IMR-90 (cell line): ENCODE results near the gene KCNN4. TPM values are rescaled to one million over a fixed set of nuclear protein-coding genes. Genes with fewer than 3 reads are reported as not detected.

Experiments used
- ATAC-seq: fragments of 200-7000 bp; cut with Tn5 transposase; 2 replicates; pipeline ENCODE4 v1.9.1; 2020; ENCODE audit warnings: low read depth, mild to moderate bottlenecking, moderate library complexity
- BruUV-seq: library from RNA; stranded (reverse); fragments of 400-500 nt; replicated peaks from 2 replicates; lab custom pipeline; 2021; lab: Mats Ljungman, UMichigan
- CTCF ChIA-PET: fragments of 300-600 bp; formaldehyde crosslinking; extraction: SDS; loops from one replicate; lab custom pipeline; 2021; ENCODE audit warnings: antibody characterized with exemption; lab: Yijun Ruan, JAX
- POLR2A ChIA-PET: fragments of 300-600 bp; sonication (Branson Sonifier 250); formaldehyde crosslinking; loops from one replicate; lab custom pipeline; 2022; ENCODE audit warnings: antibody characterized with exemption; ENCODE audit not compliant: unreplicated experiment; lab: Charles Lee
- DNase-seq: peaks from one replicate; pipeline ENCODE4 v3.0.0; 2013
- H2AFZ ChIP-seq: replicated peaks from 2 replicates; pipeline ENCODE3; 2013; ENCODE audit warnings: low read length, mild to moderate bottlenecking; ENCODE audit not compliant: poor library complexity
- H2AK5ac ChIP-seq: 2 replicates; pipeline ENCODE4 v1.6.1; 2013; ENCODE audit warnings: low read depth, low read length, inconsistent platforms
- H2AK9ac ChIP-seq: replicated peaks from 2 replicates; pipeline ENCODE3; 2013; ENCODE audit warnings: mild to moderate bottlenecking, low read depth, low read length, moderate library complexity; ENCODE audit not compliant: poor library complexity
- H2BK120ac ChIP-seq: 2 replicates; pipeline ENCODE4 v1.6.1; 2013; ENCODE audit warnings: low read depth, low read length, inconsistent platforms
- H2BK15ac ChIP-seq: 3 replicates; pipeline ENCODE4 v1.6.1; 2013; ENCODE audit warnings: low read depth, low read length, inconsistent platforms
- H2BK20ac ChIP-seq: 2 replicates; pipeline ENCODE4 v1.6.1; 2013; ENCODE audit warnings: low read depth, mild to moderate bottlenecking, inconsistent platforms, low read length, moderate library complexity
- H2BK5ac ChIP-seq: 2 replicates; pipeline ENCODE4 v1.6.1; 2013; ENCODE audit warnings: mild to moderate bottlenecking, low read depth, low read length, inconsistent platforms; ENCODE audit not compliant: poor library complexity, severe bottlenecking
- H3K14ac ChIP-seq: replicated peaks from 2 replicates; pipeline ENCODE4 v1.6.1; 2013; ENCODE audit warnings: low read depth, low read length, inconsistent platforms
- H3K18ac ChIP-seq: 2 replicates; pipeline ENCODE4 v1.6.1; 2013; ENCODE audit warnings: low read depth, low read length, control low read depth
- H3K23ac ChIP-seq: 2 replicates; pipeline ENCODE4 v1.6.1; 2013; ENCODE audit warnings: low read depth, low read length, inconsistent platforms
- H3K27ac ChIP-seq: 2 replicates; pipeline ENCODE4 v1.5.1; 2013; ENCODE audit warnings: mild to moderate bottlenecking, control low read depth, low read length; ENCODE audit not compliant: insufficient read depth
- H3K27me3 ChIP-seq: 2 replicates; pipeline ENCODE4 v1.6.1; 2013; ENCODE audit warnings: low read length; ENCODE audit not compliant: control insufficient read depth, insufficient read depth
- H3K36me3 ChIP-seq: 2 replicates; pipeline ENCODE4 v1.6.1; 2013; ENCODE audit warnings: low read length, mixed read lengths; ENCODE audit not compliant: control insufficient read depth, insufficient read depth
- H3K4ac ChIP-seq: 2 replicates; pipeline ENCODE4 v1.6.1; 2013; ENCODE audit warnings: low read depth, low read length, inconsistent platforms
- H3K4me1 ChIP-seq: 2 replicates; pipeline ENCODE4 v1.6.1; 2013; ENCODE audit warnings: low read length, mixed read lengths; ENCODE audit not compliant: control insufficient read depth, insufficient read depth
- H3K4me2 ChIP-seq: 2 replicates; pipeline ENCODE4 v1.6.1; 2013; ENCODE audit warnings: low read depth, mild to moderate bottlenecking, control low read depth, low read length, moderate library complexity
- H3K4me3 ChIP-seq: 2 replicates; pipeline ENCODE4 v1.5.1; 2013; ENCODE audit warnings: low read depth, mild to moderate bottlenecking, control low read depth, low read length, moderate library complexity; ENCODE audit not compliant: insufficient read depth
- H3K56ac ChIP-seq: 2 replicates; pipeline ENCODE4 v1.6.1; 2013; ENCODE audit warnings: low read length, inconsistent platforms; ENCODE audit not compliant: insufficient read depth; ENCODE audit errors: extremely low read depth
- H3K79me1 ChIP-seq, 2 experiments: 2 replicates each; pipeline ENCODE4 v1.6.1; 2013; ENCODE audit warnings: low read length in 2 of 2, inconsistent platforms in 1 of 2, low read depth in 1 of 2
- H3K9ac ChIP-seq: 2 replicates; pipeline ENCODE4 v1.6.1; 2013; ENCODE audit warnings: low read depth, low read length, control low read depth
- H3K9me1 ChIP-seq: 2 replicates; pipeline ENCODE4 v1.6.1; 2013; ENCODE audit warnings: low read length, inconsistent platforms; ENCODE audit not compliant: insufficient read depth
- H3K9me3 ChIP-seq: 2 replicates; pipeline ENCODE4 v1.6.1; 2013; ENCODE audit warnings: low read length; ENCODE audit not compliant: control insufficient read depth, insufficient read depth
- H4K20me1 ChIP-seq: 2 replicates; pipeline ENCODE4 v1.6.1; 2013; ENCODE audit warnings: low read length, inconsistent platforms; ENCODE audit not compliant: insufficient read depth
- H4K5ac ChIP-seq: 2 replicates; pipeline ENCODE4 v1.6.1; 2013; ENCODE audit warnings: mild to moderate bottlenecking, low read depth, low read length, control low read depth
- H4K8ac ChIP-seq, 2 experiments: 2 replicates each; pipeline ENCODE4 v1.6.1; 2013; ENCODE audit warnings: low read depth in 2 of 2, low read length in 2 of 2, control low read depth in 1 of 2, inconsistent platforms in 1 of 2
- H4K91ac ChIP-seq: 2 replicates; pipeline ENCODE4 v1.6.1; 2013; ENCODE audit warnings: low read depth, low read length, inconsistent platforms; ENCODE audit not compliant: insufficient read depth
- CEBPB ChIP-seq: IDR thresholded peaks from 2 replicates; pipeline ENCODE4 v1.6.1; 2012; ENCODE audit warnings: low read depth, low read length, improper control_type of control experiment
- MAFK ChIP-seq: IDR thresholded peaks from 2 replicates; pipeline ENCODE4 v1.6.1; 2012; ENCODE audit warnings: low read depth, low read length, improper control_type of control experiment
- NFE2L2 ChIP-seq: fragments of 150-350 bp; IDR thresholded peaks from 2 replicates; pipeline ENCODE4 v1.6.1; 2016; ENCODE audit warnings: low read depth, mild to moderate bottlenecking, low read length
- POLR2A ChIP-seq: IDR thresholded peaks from 2 replicates; pipeline ENCODE4 v1.6.1; 2012; ENCODE audit warnings: mild to moderate bottlenecking, low read depth, low read length
- RAD21 ChIP-seq: IDR thresholded peaks from 2 replicates; pipeline ENCODE4 v1.6.1; 2012; ENCODE audit warnings: low read length, improper control_type of control experiment
- RCOR1 ChIP-seq: IDR thresholded peaks from 2 replicates; pipeline ENCODE4 v1.6.1; 2012; ENCODE audit warnings: mild to moderate bottlenecking, low read length, improper control_type of control experiment; ENCODE audit not compliant: insufficient replicate concordance
- RFX5 ChIP-seq: IDR thresholded peaks from 2 replicates; pipeline ENCODE4 v1.8.0; 2012; ENCODE audit warnings: low read depth, mild to moderate bottlenecking, low read length, moderate library complexity
- SMC3 ChIP-seq: fragments of 150-350 bp; IDR thresholded peaks from 2 replicates; pipeline ENCODE4 v1.6.1; 2016; ENCODE audit warnings: low read depth, mild to moderate bottlenecking, antibody characterized with exemption, low read length, moderate library complexity
- WGBS, 2 experiments: methylation state at CpG; one replicate each; pipeline versions ENCODE4 v1.1.5 to v1.1.7; 2013; ENCODE audit warnings: missing lambda C conversion rate in 2 of 2; ENCODE audit not compliant: insufficient read length in 1 of 2; ENCODE audit errors: extremely low coverage in 2 of 2; 5-methylcytosine and 5-hydroxymethylcytosine counted together
- dilution Hi-C: fragments of 300-500 bp; cut with HindIII; formaldehyde crosslinking; loops from one replicate; pipeline ENCODE4 v1.14.3; 2018; ENCODE audit warnings: low sequenced_read_pairs; ENCODE audit not compliant: unreplicated experiment
- in situ Hi-C: fragments of 300-500 bp; cut with MboI; formaldehyde crosslinking; loops from 3 replicates; pipeline ENCODE4 v1.14.3; 2019; ENCODE audit warnings: low sequenced_read_pairs, inconsistent platforms, mixed read lengths
- intact Hi-C: fragments of 100-400 bp; cut with micrococcal nuclease; formaldehyde crosslinking; loops from 2 replicates; pipeline ENCODE4 v1.10.0; 2022
- polyA plus RNA-seq, 3 experiments: library from polyadenylated mRNA; depleted of rRNA; stranded (reverse); fragments of >200 nt; gene quantifications; 2 replicates each; pipeline ENCODE4 v1.2.3, GENCODE V29; 2012; ENCODE audit warnings: low replicate concordance in 1 of 3
- total RNA-seq: library from RNA; depleted of rRNA; stranded (reverse); fragments of >200 nt; gene quantifications from 2 replicates; pipeline ENCODE4 v1.2.3, GENCODE V29; 2012
- TF ChIP-seq, protein P1 (sequence below): fragments of 150-350 bp; IDR thresholded peaks from 2 replicates; pipeline ENCODE4 v1.6.1; 2017; ENCODE audit warnings: mild to moderate bottlenecking, antibody characterized with exemption, low read length, low read depth
- TF ChIP-seq, protein P2 (sequence below): conservative IDR thresholded peaks from 2 replicates; pipeline ENCODE4 v1.5.1; 2012; ENCODE audit warnings: mild to moderate bottlenecking, low read depth, low read length, improper control_type of control experiment

KCNN4 gene
- total and polyA plus RNA-seq, 2 of the 4 experiments (the other 2 are of a cell fraction) = 0.54 to 0.99 TPM

DNA sequence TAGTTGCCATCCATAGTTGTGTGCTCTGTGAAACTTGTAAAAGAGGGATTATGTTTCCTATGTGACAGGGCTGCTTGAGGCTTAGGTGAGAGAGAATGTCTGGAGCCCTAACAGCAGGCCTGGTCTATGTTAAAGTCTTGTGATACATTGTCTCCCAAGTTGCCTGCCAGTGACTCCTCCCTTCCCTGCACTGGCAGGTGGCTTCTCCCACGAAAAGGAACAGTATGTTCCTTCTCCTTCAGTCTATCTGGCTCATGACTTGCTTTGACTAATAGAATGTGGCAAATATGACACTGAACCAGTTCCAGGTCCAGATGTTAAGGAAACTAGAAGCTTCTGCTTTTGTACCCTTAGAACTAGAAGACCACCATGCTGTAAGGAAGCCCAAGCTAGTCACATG is 5.9 kb upstream of the KCNN4 start:
- dilution Hi-C loops = no loop called here

More for the DNA sequence above, 5.9 kb upstream of the KCNN4 start:
- DNase-seq (no peak), ATAC-seq (no peak)
- no peak overlapping the region for H3K18ac ChIP-seq
- H4K8ac ChIP-seq = no peak overlapping the region
- no peaks in the 10 kb centered on the region for H3K9me3 ChIP-seq
- no TSS peak for BruUV-seq
- intact Hi-C loops (no loop called here), in situ Hi-C loops (no loop called here)
- H4K5ac ChIP-seq = no peak overlapping the region
- no peak overlapping the region for H3K4me3 ChIP-seq
- no peak overlapping the region for H3K4ac ChIP-seq
- no peak overlapping the region for H3K14ac ChIP-seq
- no peak overlapping the region for H2AK9ac ChIP-seq
- no peak overlapping the region for H3K9ac ChIP-seq
- WGBS, 2 experiments = no CpG with 5 or more reads among the region's 1 CpG
- H3K4me2 ChIP-seq = no peak overlapping the region
- H2AK5ac ChIP-seq = no peak overlapping the region
- H4K20me1 ChIP-seq = no peaks in the 10 kb centered on the region
- no peak overlapping the region for H2AFZ ChIP-seq
- no peaks in the 10 kb centered on the region for H3K79me1 ChIP-seq
- ChIA-PET CTCF (no interaction called here), POLR2A (no interaction called here)
- H3K23ac ChIP-seq = no peak overlapping the region
- H3K36me3 ChIP-seq = no peaks in the 10 kb centered on the region
- no peak overlapping the region for H4K91ac ChIP-seq
- no peak overlapping the region for H2BK120ac ChIP-seq
- peaks cover 3% of the 10 kb centered on the region for H3K27me3 ChIP-seq
- peaks cover 3% of the 10 kb centered on the region for H3K9me1 ChIP-seq
- no peak overlapping the region for H3K27ac ChIP-seq
- no peak overlapping the region for H3K56ac ChIP-seq
- H2BK15ac ChIP-seq = no peak overlapping the region
- H2BK20ac ChIP-seq = no peak overlapping the region
- no peak overlapping the region for H2BK5ac ChIP-seq
- H3K4me1 ChIP-seq = peaks cover 8% of the 10 kb centered on the region
- TF ChIP-seq RAD21 = no peak
- no peak for TF ChIP-seq RCOR1
- no peak for TF ChIP-seq RFX5
- TF ChIP-seq, protein P1, sequence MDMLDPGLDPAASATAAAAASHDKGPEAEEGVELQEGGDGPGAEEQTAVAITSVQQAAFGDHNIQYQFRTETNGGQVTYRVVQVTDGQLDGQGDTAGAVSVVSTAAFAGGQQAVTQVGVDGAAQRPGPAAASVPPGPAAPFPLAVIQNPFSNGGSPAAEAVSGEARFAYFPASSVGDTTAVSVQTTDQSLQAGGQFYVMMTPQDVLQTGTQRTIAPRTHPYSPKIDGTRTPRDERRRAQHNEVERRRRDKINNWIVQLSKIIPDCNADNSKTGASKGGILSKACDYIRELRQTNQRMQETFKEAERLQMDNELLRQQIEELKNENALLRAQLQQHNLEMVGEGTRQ = no peak
- TF ChIP-seq MAFK = no peak
- TF ChIP-seq, protein P2, sequence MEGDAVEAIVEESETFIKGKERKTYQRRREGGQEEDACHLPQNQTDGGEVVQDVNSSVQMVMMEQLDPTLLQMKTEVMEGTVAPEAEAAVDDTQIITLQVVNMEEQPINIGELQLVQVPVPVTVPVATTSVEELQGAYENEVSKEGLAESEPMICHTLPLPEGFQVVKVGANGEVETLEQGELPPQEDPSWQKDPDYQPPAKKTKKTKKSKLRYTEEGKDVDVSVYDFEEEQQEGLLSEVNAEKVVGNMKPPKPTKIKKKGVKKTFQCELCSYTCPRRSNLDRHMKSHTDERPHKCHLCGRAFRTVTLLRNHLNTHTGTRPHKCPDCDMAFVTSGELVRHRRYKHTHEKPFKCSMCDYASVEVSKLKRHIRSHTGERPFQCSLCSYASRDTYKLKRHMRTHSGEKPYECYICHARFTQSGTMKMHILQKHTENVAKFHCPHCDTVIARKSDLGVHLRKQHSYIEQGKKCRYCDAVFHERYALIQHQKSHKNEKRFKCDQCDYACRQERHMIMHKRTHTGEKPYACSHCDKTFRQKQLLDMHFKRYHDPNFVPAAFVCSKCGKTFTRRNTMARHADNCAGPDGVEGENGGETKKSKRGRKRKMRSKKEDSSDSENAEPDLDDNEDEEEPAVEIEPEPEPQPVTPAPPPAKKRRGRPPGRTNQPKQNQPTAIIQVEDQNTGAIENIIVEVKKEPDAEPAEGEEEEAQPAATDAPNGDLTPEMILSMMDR = no peak
- TF ChIP-seq NFE2L2 = no peak
- TF ChIP-seq POLR2A = no peak
- no peak for TF ChIP-seq SMC3
- TF ChIP-seq CEBPB = no peak
